SHP77 treated with DMSO at 0.1 percent for 48 hours (cell line): Measurements from ENCODE around the gene HSD17B1.

Experiments
- DNase-seq: peaks from one replicate; lab custom pipeline; 2025; lab: John Stamatoyannopoulos, UW

HSD17B1 gene

GRCh38 chr17:42566883-42567573 is 14.3 kb downstream of the HSD17B1 start, which contains the start of gene MLX:
TSS of gene MLX (plus strand) at chr17:42567100. CDS start at chr17:42567125, 25 bp downstream.
- peak; percentile 85 for DNase-seq

- no peak for DNase-seq
These were observed 15.8 kb downstream of the HSD17B1 start for GRCh38 chr17:42568341-42569111.

- DNase-seq, result no peak
These were observed 18.9 kb downstream of the HSD17B1 start for GRCh38 chr17:42571435-42572225.

- no peak for DNase-seq
These were observed 20.4 kb downstream of the HSD17B1 start for GRCh38 chr17:42573095-42573494.

- no peak for DNase-seq
These were observed 21.7 kb downstream of the HSD17B1 start for GRCh38 chr17:42574463-42574862.

- DNase-seq, result no peak
These were observed 24.4 kb downstream of the HSD17B1 start for GRCh38 chr17:42577140-42577531.

- peak; percentile 92 for DNase-seq
These were observed 25.0 kb downstream of the HSD17B1 start, which contains the start of gene PSMC3IP for GRCh38 chr17:42577532-42578281. TSS of gene PSMC3IP (minus strand) at chr17:42577729. CDS start at chr17:42577686, 43 bp downstream.

- DNase-seq, result peak; percentile 40
These were observed 25.7 kb downstream of the HSD17B1 start for GRCh38 chr17:42578282-42578869.

- no peak for DNase-seq
These were observed 27.2 kb downstream of the HSD17B1 start for GRCh38 chr17:42579794-42580551.

- no peak for DNase-seq
These were observed 29.1 kb downstream of the HSD17B1 start for GRCh38 chr17:42581744-42582270.

- DNase-seq, result no peak
These were observed 32.2 kb downstream of the HSD17B1 start for GRCh38 chr17:42584880-42585279.

- no peak for DNase-seq
These were observed 32.6 kb downstream of the HSD17B1 start for GRCh38 chr17:42585353-42585752.

- no peak for DNase-seq
These were observed 33.9 kb downstream of the HSD17B1 start for GRCh38 chr17:42586514-42587230.

GRCh38 chr17:42590886-42591285 is 38.2 kb downstream of the HSD17B1 start:
- DNase-seq, result no peak

- no peak for DNase-seq
These were observed 38.7 kb downstream of the HSD17B1 start for GRCh38 chr17:42591411-42591810.

GRCh38 chr17:42596386-42596785 is 43.7 kb downstream of the HSD17B1 start:
- no peak for DNase-seq

GRCh38 chr17:42598905-42599304 is 46.2 kb downstream of the HSD17B1 start:
- no peak for DNase-seq

- no peak for DNase-seq
These were observed 50.6 kb downstream of the HSD17B1 start for GRCh38 chr17:42603318-42603717.
